HFF-Myc (cell line): ENCODE measurements around the gene SORBS1.

Experiments
- DNase-seq: peaks from one replicate; pipeline ENCODE4 v3.0.0-alpha.2; 2011; ENCODE audit warnings: low read depth; ENCODE audit errors: extremely low read depth
- H3K4me3 ChIP-seq: replicated peaks from 2 replicates; pipeline ENCODE4 v1.5.1; 2011; ENCODE audit warnings: low read depth, mild to moderate bottlenecking, control low read depth, low read length
- CTCF ChIP-seq: IDR thresholded peaks from 2 replicates; pipeline ENCODE4 v1.5.1; 2012; ENCODE audit warnings: mild to moderate bottlenecking, low read depth, low read length, control low read depth; ENCODE audit errors: missing control alignments

The SORBS1 gene

GRCh38 chr10:95574649-95575365 lies 13.6 kb upstream of the SORBS1 start:
- no peak for TF ChIP-seq CTCF
- H3K4me3 ChIP-seq = no peak overlapping the region
- no peak for DNase-seq

GRCh38 chr10:95573964-95574604 lies 12.9 kb upstream of the SORBS1 start:
- DNase-seq = no peak
- H3K4me3 ChIP-seq = no peak overlapping the region
- no peak for TF ChIP-seq CTCF

GRCh38 chr10:95573527-95573926 lies 12.4 kb upstream of the SORBS1 start:
- no peak for DNase-seq
- no peak for TF ChIP-seq CTCF
- no peak overlapping the region for H3K4me3 ChIP-seq

- no peak for TF ChIP-seq CTCF
- DNase-seq = no peak
- no peak overlapping the region for H3K4me3 ChIP-seq
These were observed 11.1 kb upstream of the SORBS1 start for GRCh38 chr10:95572131-95572820.

- no peak for DNase-seq
- no peak overlapping the region for H3K4me3 ChIP-seq
- TF ChIP-seq CTCF = no peak
These were observed 10.2 kb upstream of the SORBS1 start for GRCh38 chr10:95571390-95571789.

- no peak for DNase-seq
- H3K4me3 ChIP-seq = no peak overlapping the region
- no peak for TF ChIP-seq CTCF
These were observed 8.2 kb upstream of the SORBS1 start for GRCh38 chr10:95569368-95569767.
